GM23248 (cell line): ENCODE results near the gene HPN.

ENCODE experiments used
- EZH2 ChIP-seq: fragments of 200-600 bp; sonication (generic); IDR thresholded peaks from 2 replicates; pipeline ENCODE4 v1.6.1; 2018; ENCODE audit warnings: antibody characterized with exemption, mild to moderate bottlenecking; ENCODE audit not compliant: insufficient read depth, poor library complexity, severe bottlenecking
- EZH2phosphoT487 ChIP-seq: fragments of 200-600 bp; sonication (generic); IDR thresholded peaks from 2 replicates; pipeline ENCODE4 v1.6.1; 2018; ENCODE audit warnings: antibody characterized with exemption, moderate library complexity, mild to moderate bottlenecking, low read depth; ENCODE audit not compliant: insufficient read depth

- TF ChIP-seq EZH2: no peak
- TF ChIP-seq EZH2phosphoT487: no peak
These were observed 48.6 kb downstream of the HPN start for GRCh38 chr19:35090160-35090505.
